IMR-90 (cell line): ENCODE data around the gene ACTG2. TPM values are rescaled to one million over a fixed set of nuclear protein-coding genes. Genes with fewer than 3 reads are reported as not detected.

Source experiments
- ATAC-seq: fragments of 200-7000 bp; cut with Tn5 transposase; 2 replicates; pipeline ENCODE4 v1.9.1; 2020; ENCODE audit warnings: low read depth, mild to moderate bottlenecking, moderate library complexity
- BruUV-seq: library from RNA; stranded (reverse); fragments of 400-500 nt; replicated peaks from 2 replicates; lab custom pipeline; 2021; lab: Mats Ljungman, UMichigan
- CTCF ChIA-PET: fragments of 300-600 bp; formaldehyde crosslinking; extraction: SDS; loops from one replicate; lab custom pipeline; 2021; ENCODE audit warnings: antibody characterized with exemption; lab: Yijun Ruan, JAX
- POLR2A ChIA-PET: fragments of 300-600 bp; sonication (Branson Sonifier 250); formaldehyde crosslinking; loops from one replicate; lab custom pipeline; 2022; ENCODE audit warnings: antibody characterized with exemption; ENCODE audit not compliant: unreplicated experiment; lab: Charles Lee
- DNase-seq: peaks from one replicate; pipeline ENCODE4 v3.0.0; 2013
- H2AFZ ChIP-seq: replicated peaks from 2 replicates; pipeline ENCODE3; 2013; ENCODE audit warnings: low read length, mild to moderate bottlenecking; ENCODE audit not compliant: poor library complexity
- H2AK5ac ChIP-seq: 2 replicates; pipeline ENCODE4 v1.6.1; 2013; ENCODE audit warnings: low read depth, low read length, inconsistent platforms
- H2AK9ac ChIP-seq: replicated peaks from 2 replicates; pipeline ENCODE3; 2013; ENCODE audit warnings: mild to moderate bottlenecking, low read depth, low read length, moderate library complexity; ENCODE audit not compliant: poor library complexity
- H2BK120ac ChIP-seq: 2 replicates; pipeline ENCODE4 v1.6.1; 2013; ENCODE audit warnings: low read depth, low read length, inconsistent platforms
- H2BK15ac ChIP-seq: 3 replicates; pipeline ENCODE4 v1.6.1; 2013; ENCODE audit warnings: low read depth, low read length, inconsistent platforms
- H2BK20ac ChIP-seq: 2 replicates; pipeline ENCODE4 v1.6.1; 2013; ENCODE audit warnings: low read depth, mild to moderate bottlenecking, inconsistent platforms, low read length, moderate library complexity
- H2BK5ac ChIP-seq: 2 replicates; pipeline ENCODE4 v1.6.1; 2013; ENCODE audit warnings: mild to moderate bottlenecking, low read depth, low read length, inconsistent platforms; ENCODE audit not compliant: poor library complexity, severe bottlenecking
- H3K14ac ChIP-seq: replicated peaks from 2 replicates; pipeline ENCODE4 v1.6.1; 2013; ENCODE audit warnings: low read depth, low read length, inconsistent platforms
- H3K18ac ChIP-seq: 2 replicates; pipeline ENCODE4 v1.6.1; 2013; ENCODE audit warnings: low read depth, low read length, control low read depth
- H3K23ac ChIP-seq: 2 replicates; pipeline ENCODE4 v1.6.1; 2013; ENCODE audit warnings: low read depth, low read length, inconsistent platforms
- H3K27ac ChIP-seq: 2 replicates; pipeline ENCODE4 v1.5.1; 2013; ENCODE audit warnings: mild to moderate bottlenecking, control low read depth, low read length; ENCODE audit not compliant: insufficient read depth
- H3K27me3 ChIP-seq: 2 replicates; pipeline ENCODE4 v1.6.1; 2013; ENCODE audit warnings: low read length; ENCODE audit not compliant: control insufficient read depth, insufficient read depth
- H3K36me3 ChIP-seq: 2 replicates; pipeline ENCODE4 v1.6.1; 2013; ENCODE audit warnings: low read length, mixed read lengths; ENCODE audit not compliant: control insufficient read depth, insufficient read depth
- H3K4ac ChIP-seq: 2 replicates; pipeline ENCODE4 v1.6.1; 2013; ENCODE audit warnings: low read depth, low read length, inconsistent platforms
- H3K4me1 ChIP-seq: 2 replicates; pipeline ENCODE4 v1.6.1; 2013; ENCODE audit warnings: low read length, mixed read lengths; ENCODE audit not compliant: control insufficient read depth, insufficient read depth
- H3K4me2 ChIP-seq: 2 replicates; pipeline ENCODE4 v1.6.1; 2013; ENCODE audit warnings: low read depth, mild to moderate bottlenecking, control low read depth, low read length, moderate library complexity
- H3K4me3 ChIP-seq: 2 replicates; pipeline ENCODE4 v1.5.1; 2013; ENCODE audit warnings: low read depth, mild to moderate bottlenecking, control low read depth, low read length, moderate library complexity; ENCODE audit not compliant: insufficient read depth
- H3K56ac ChIP-seq: 2 replicates; pipeline ENCODE4 v1.6.1; 2013; ENCODE audit warnings: low read length, inconsistent platforms; ENCODE audit not compliant: insufficient read depth; ENCODE audit errors: extremely low read depth
- H3K79me1 ChIP-seq, 2 experiments: 2 replicates each; pipeline ENCODE4 v1.6.1; 2013; ENCODE audit warnings: low read length in 2 of 2, inconsistent platforms in 1 of 2, low read depth in 1 of 2
- H3K9ac ChIP-seq: 2 replicates; pipeline ENCODE4 v1.6.1; 2013; ENCODE audit warnings: low read depth, low read length, control low read depth
- H3K9me1 ChIP-seq: 2 replicates; pipeline ENCODE4 v1.6.1; 2013; ENCODE audit warnings: low read length, inconsistent platforms; ENCODE audit not compliant: insufficient read depth
- H3K9me3 ChIP-seq: 2 replicates; pipeline ENCODE4 v1.6.1; 2013; ENCODE audit warnings: low read length; ENCODE audit not compliant: control insufficient read depth, insufficient read depth
- H4K20me1 ChIP-seq: 2 replicates; pipeline ENCODE4 v1.6.1; 2013; ENCODE audit warnings: low read length, inconsistent platforms; ENCODE audit not compliant: insufficient read depth
- H4K5ac ChIP-seq: 2 replicates; pipeline ENCODE4 v1.6.1; 2013; ENCODE audit warnings: mild to moderate bottlenecking, low read depth, low read length, control low read depth
- H4K8ac ChIP-seq, 2 experiments: 2 replicates each; pipeline ENCODE4 v1.6.1; 2013; ENCODE audit warnings: low read depth in 2 of 2, low read length in 2 of 2, control low read depth in 1 of 2, inconsistent platforms in 1 of 2
- H4K91ac ChIP-seq: 2 replicates; pipeline ENCODE4 v1.6.1; 2013; ENCODE audit warnings: low read depth, low read length, inconsistent platforms; ENCODE audit not compliant: insufficient read depth
- MAFK ChIP-seq: IDR thresholded peaks from 2 replicates; pipeline ENCODE4 v1.6.1; 2012; ENCODE audit warnings: low read depth, low read length, improper control_type of control experiment
- RAD21 ChIP-seq: IDR thresholded peaks from 2 replicates; pipeline ENCODE4 v1.6.1; 2012; ENCODE audit warnings: low read length, improper control_type of control experiment
- WGBS, 2 experiments: methylation state at CpG; one replicate each; pipeline versions ENCODE4 v1.1.5 to v1.1.7; 2013; ENCODE audit warnings: missing lambda C conversion rate in 2 of 2; ENCODE audit not compliant: insufficient read length in 1 of 2; ENCODE audit errors: extremely low coverage in 2 of 2; 5-methylcytosine and 5-hydroxymethylcytosine counted together
- dilution Hi-C: fragments of 300-500 bp; cut with HindIII; formaldehyde crosslinking; loops from one replicate; pipeline ENCODE4 v1.14.3; 2018; ENCODE audit warnings: low sequenced_read_pairs; ENCODE audit not compliant: unreplicated experiment
- in situ Hi-C: fragments of 300-500 bp; cut with MboI; formaldehyde crosslinking; loops from 3 replicates; pipeline ENCODE4 v1.14.3; 2019; ENCODE audit warnings: low sequenced_read_pairs, inconsistent platforms, mixed read lengths
- intact Hi-C: fragments of 100-400 bp; cut with micrococcal nuclease; formaldehyde crosslinking; loops from 2 replicates; pipeline ENCODE4 v1.10.0; 2022
- polyA plus RNA-seq, 3 experiments: library from polyadenylated mRNA; depleted of rRNA; stranded (reverse); fragments of >200 nt; gene quantifications; 2 replicates each; pipeline ENCODE4 v1.2.3, GENCODE V29; 2012; ENCODE audit warnings: low replicate concordance in 1 of 3
- total RNA-seq: library from RNA; depleted of rRNA; stranded (reverse); fragments of >200 nt; gene quantifications from 2 replicates; pipeline ENCODE4 v1.2.3, GENCODE V29; 2012

ACTG2 gene
- total and polyA plus RNA-seq, 2 of the 4 experiments (the other 2 are of a cell fraction): 523 to 899 TPM

GRCh38 chr2:73952499-73953446, 60.0 kb downstream of the ACTG2 start:
- in situ Hi-C loops (no loop called here), dilution Hi-C loops (no loop called here), intact Hi-C loops (no loop called here)
- Histone ChIP-seq H3K79me1 (peaks cover 31 to 71% of the 10 kb centered on the region in 2 experiments), H2BK15ac (no peak overlapping the region), H3K36me3 (peaks cover 47% of the 10 kb centered on the region), H2AK5ac (0 out of 2 replicates have a peak overlapping the region, but pooled peaks have one; percentile 33), H3K4me1 (peaks cover 2% of the 10 kb centered on the region; the same call in 1 of the 2 replicates), H3K27me3 (no peaks in the 10 kb centered on the region), H2BK120ac (no peak overlapping the region), H4K20me1 (peaks cover 28% of the 10 kb centered on the region), H2BK20ac (no peak overlapping the region), H3K56ac (no peak overlapping the region), H3K4me3 (no peak overlapping the region), H4K5ac (no peak overlapping the region), H3K14ac (no peak overlapping the region), H2BK5ac (no peak overlapping the region), H3K4me2 (no peak overlapping the region), H2AK9ac (no peak overlapping the region), H3K23ac (no peak overlapping the region), H2AFZ (no peak overlapping the region), H3K9ac (no peak overlapping the region), H3K18ac (no peak overlapping the region), H3K9me3 (no peaks in the 10 kb centered on the region), H3K27ac (no peak overlapping the region), H4K91ac (no peak overlapping the region), H3K4ac (no peak overlapping the region), H4K8ac (no peak overlapping the region), H3K9me1 (peaks cover 15% of the 10 kb centered on the region)
- ChIA-PET POLR2A (no interaction called here), CTCF (no interaction called here)
- ATAC-seq: peak; percentile 70
- TF ChIP-seq MAFK: peak; percentile 57
- TF ChIP-seq RAD21: no peak
- peak; percentile 64 for DNase-seq
- WGBS, 2 experiments: no CpG with 5 or more reads among the region's 12 CpGs
- BruUV-seq: no TSS peak
